Stomach smooth muscle (tissue), 2 donors: ENCODE measurements around the gene TBXAS1.

Experiments
- H3K27ac ChIP-seq: one replicate; pipeline ENCODE4 v1.7.0; 2013; ENCODE audit warnings: mild to moderate bottlenecking, low read length, inconsistent platforms
- H3K27me3 ChIP-seq, 2 donors: one replicate each; pipeline ENCODE4 v1.7.0; 2013; ENCODE audit warnings: low read length in 2 of 2; ENCODE audit not compliant: insufficient read depth in 2 of 2, control insufficient read depth in 1 of 2
- H3K36me3 ChIP-seq, 2 donors: one replicate each; pipeline ENCODE4 v1.7.0; 2013; ENCODE audit warnings: low read length in 2 of 2; ENCODE audit not compliant: control insufficient read depth in 2 of 2, insufficient read depth in 2 of 2
- H3K4me1 ChIP-seq: one replicate; pipeline ENCODE4 v1.7.0; 2013; ENCODE audit warnings: low read length; ENCODE audit not compliant: control insufficient read depth, insufficient read depth
- H3K4me3 ChIP-seq, 2 donors: one replicate each; pipeline ENCODE4 v1.7.0; 2013; ENCODE audit warnings: low read length in 2 of 2
- H3K9ac ChIP-seq, 2 donors: one replicate each; pipeline ENCODE4 v1.7.0; 2013; ENCODE audit warnings: low read length in 2 of 2, mild to moderate bottlenecking in 1 of 2
- H3K9me3 ChIP-seq, 2 donors: one replicate each; pipeline ENCODE4 v1.7.0; 2013; ENCODE audit warnings: low read length in 2 of 2; ENCODE audit not compliant: control insufficient read depth in 2 of 2
- donor health status: healthy.
- donor health status: Pancreatic carcinoma.

Gene TBXAS1

DNA sequence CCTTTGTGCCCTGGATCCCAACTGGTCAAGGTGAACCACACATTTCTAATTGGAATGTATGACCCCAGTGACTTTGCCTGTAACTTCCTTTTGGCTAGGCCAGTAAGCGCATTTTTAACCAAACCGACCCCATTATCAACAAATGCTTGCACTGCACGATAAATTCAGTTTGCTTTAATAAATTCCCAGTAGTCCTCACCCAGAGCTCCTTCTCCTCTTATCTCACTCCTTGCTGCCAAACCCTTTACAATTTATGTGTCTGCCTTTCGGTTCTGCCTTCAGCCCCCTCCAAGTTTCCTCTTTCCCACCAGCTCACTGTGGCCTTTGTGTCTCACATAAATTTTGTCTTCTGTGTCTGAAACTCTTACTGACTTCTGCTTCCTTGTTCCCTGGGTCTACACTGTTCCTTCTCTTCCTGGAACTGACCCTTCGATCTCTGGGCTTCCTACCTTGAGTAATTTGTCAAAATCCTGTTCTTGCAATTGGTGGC is 59.0 kb downstream of the TBXAS1 start:
- Histone ChIP-seq H3K36me3 (no peaks in the 10 kb centered on the region), H3K27me3 (no peaks in the 10 kb centered on the region), H3K9ac (no peak overlapping the region), H3K9me3 (no peaks in the 10 kb centered on the region), H3K4me3 (no peak overlapping the region), H3K4me1 (no peaks in the 10 kb centered on the region), H3K27ac (no peak overlapping the region)

DNA sequence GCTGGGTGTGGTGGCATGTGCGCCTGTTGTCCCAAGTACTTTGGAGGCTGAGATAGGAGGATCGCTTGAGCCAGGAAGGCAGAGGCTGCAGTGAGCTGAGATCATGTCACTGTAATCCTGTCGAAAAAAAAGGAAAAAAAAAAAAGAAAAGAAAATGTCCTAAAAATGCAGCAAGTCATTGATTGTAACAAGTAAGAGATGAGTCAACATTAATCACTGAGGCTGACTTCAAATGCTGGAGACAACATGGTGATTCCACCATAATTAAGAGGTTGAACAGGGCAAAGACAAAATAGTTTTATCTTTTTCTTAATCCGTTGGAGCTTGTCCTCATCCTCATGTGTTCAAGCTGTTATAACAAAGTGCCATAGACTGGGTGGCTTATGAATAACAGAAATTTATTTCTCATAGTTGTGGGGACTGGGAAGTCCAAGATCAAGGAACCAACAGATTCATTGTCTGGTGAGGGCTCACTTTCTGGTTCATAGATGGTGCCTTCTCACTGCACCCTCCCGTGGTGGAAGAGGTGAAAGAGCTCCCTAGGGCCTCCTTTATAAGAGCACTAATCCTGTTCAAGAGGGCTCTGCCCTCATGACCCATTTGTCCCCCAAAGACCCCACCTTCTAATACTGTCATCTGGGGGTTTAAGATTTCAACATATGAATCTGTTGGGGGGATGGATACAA is 60.3 kb downstream of the TBXAS1 start:
- Histone ChIP-seq H3K27ac (no peak overlapping the region), H3K4me1 (no peaks in the 10 kb centered on the region), H3K36me3 (no peaks in the 10 kb centered on the region), H3K4me3 (no peak overlapping the region), H3K9me3 (no peaks in the 10 kb centered on the region), H3K9ac (no peak overlapping the region), H3K27me3 (no peaks in the 10 kb centered on the region)

DNA sequence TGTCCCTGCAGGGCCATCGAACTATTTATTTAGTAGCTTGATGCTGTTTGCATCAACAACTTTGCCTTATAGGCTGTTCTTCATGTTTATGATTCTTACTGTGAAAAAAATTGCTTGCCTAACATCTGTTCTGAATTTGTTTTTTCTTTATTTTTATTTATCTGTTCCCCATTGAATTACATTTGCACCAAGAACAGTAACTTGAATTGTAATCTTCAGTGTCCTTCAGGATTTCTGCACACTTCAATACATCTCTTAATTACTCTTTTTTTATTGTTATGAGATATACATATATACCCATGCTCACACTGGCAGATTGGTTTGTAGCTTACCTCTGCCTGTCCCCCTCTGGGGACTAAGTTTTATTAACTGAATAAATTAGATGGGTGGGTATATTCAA is 64.4 kb downstream of the TBXAS1 start:
- H3K4me3 ChIP-seq, result no peak overlapping the region
- no peaks in the 10 kb centered on the region for H3K27me3 ChIP-seq
- no peaks in the 10 kb centered on the region for H3K9me3 ChIP-seq
- H3K4me1 ChIP-seq, result no peaks in the 10 kb centered on the region
- no peak overlapping the region for H3K27ac ChIP-seq
- no peak overlapping the region for H3K9ac ChIP-seq
- H3K36me3 ChIP-seq, result no peaks in the 10 kb centered on the region

DNA sequence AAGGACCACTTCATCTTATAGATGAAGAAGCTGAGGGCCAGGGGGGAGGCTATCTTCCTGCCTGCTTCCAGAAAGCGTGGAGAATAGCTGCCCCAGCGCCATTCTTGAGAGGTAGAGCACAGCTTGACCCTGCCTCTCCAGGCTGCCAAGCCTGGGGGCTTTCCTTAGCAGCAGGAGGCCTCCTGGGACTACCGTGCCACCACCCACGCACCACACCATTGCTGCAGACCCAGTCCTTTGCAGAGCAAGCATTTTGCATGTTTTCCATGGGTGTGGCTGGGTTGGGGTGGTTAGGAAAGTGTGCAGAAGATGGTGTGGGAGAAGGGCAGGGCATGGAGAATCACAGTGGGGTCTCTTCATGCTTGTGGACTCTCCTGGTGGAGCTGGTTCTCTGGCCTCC is 64.9 kb downstream of the TBXAS1 start:
- H3K27me3 ChIP-seq, result no peaks in the 10 kb centered on the region
- H3K4me1 ChIP-seq, result no peaks in the 10 kb centered on the region
- H3K36me3 ChIP-seq, result no peaks in the 10 kb centered on the region
- no peaks in the 10 kb centered on the region for H3K9me3 ChIP-seq
- H3K27ac ChIP-seq, result no peak overlapping the region
- H3K9ac ChIP-seq, result no peak overlapping the region
- H3K4me3 ChIP-seq, result no peak overlapping the region

DNA sequence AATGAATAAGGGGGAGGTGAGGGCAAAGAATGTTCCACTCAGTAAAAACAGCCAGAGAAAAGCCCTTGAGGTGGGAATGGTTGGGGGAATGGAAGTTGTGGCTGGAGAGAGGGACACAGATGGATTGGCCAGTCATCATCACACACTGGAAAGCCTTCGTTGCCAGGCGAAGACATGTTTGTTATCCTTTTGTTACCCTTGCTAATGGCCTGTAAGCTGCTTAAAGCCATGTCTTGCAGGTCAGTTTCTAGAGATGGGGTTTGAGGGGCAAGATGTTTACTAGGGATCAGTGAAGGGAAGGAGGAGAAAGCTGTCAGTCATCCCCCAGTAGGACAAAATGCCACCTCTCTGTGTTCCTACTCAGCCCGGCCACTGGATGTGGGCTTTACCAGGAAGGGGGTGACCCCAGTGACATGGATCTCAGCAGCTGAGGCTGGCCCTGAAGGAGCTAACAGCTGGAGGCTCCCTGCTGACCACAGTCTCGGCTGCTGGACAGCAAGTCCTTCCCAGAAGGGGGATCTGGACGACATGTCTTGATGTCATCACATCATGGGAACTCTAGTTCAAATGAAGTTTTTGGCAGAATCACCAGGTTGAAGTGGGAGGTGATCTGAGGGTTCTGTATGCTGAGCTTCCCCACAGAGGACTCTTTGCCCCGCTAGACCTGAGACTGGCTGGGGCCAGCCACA is 66.2 kb downstream of the TBXAS1 start:
- H3K27me3 ChIP-seq, result no peaks in the 10 kb centered on the region
- no peak overlapping the region for H3K27ac ChIP-seq
- no peak overlapping the region for H3K9ac ChIP-seq
- H3K9me3 ChIP-seq, result no peaks in the 10 kb centered on the region
- no peaks in the 10 kb centered on the region for H3K4me1 ChIP-seq
- no peaks in the 10 kb centered on the region for H3K36me3 ChIP-seq
- no peak overlapping the region for H3K4me3 ChIP-seq

DNA sequence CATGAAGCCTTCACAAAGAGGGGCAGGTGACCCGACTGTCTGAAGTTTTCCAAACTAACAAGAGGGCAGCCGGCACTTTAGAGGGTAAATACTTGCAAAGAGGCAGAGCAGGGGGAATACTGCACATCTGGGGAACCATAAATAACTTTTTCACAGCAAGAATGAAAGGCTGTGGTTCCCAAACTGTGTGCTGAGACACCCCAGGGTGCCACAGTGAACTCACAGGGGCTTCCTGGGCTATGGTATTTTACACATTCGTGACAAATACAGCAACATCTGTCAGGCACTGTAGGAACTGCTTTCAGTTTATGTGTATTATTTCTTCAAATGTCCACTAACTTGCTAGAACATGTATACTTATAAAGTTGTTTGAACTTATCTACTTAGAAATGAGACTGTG is 67.2 kb downstream of the TBXAS1 start:
- H3K36me3 ChIP-seq, result no peaks in the 10 kb centered on the region
- H3K27ac ChIP-seq, result no peak overlapping the region
- no peak overlapping the region for H3K9ac ChIP-seq
- no peaks in the 10 kb centered on the region for H3K9me3 ChIP-seq
- no peak overlapping the region for H3K4me3 ChIP-seq
- no peaks in the 10 kb centered on the region for H3K4me1 ChIP-seq
- H3K27me3 ChIP-seq, result no peaks in the 10 kb centered on the region

DNA sequence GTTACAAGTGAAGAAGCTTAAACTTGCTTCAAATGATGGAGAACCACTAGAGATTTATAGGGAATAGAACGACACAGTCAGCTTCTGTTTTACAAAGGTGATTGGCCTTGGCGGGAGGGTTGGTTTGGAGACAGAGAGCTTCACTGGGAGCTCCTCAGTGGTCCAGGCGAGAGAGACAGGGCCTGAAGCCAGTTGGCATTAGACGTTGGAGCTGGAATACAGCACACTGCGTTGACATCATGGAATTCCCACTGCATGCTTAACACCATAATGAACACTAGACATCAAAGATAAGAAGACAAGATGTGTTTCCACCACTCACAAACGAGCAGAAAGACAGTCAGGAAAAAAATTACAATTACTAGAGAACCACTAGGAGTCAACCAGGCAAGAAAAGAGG is 67.8 kb downstream of the TBXAS1 start:
- no peaks in the 10 kb centered on the region for H3K9me3 ChIP-seq
- H3K36me3 ChIP-seq, result no peaks in the 10 kb centered on the region
- no peaks in the 10 kb centered on the region for H3K27me3 ChIP-seq
- no peak overlapping the region for H3K4me3 ChIP-seq
- no peaks in the 10 kb centered on the region for H3K4me1 ChIP-seq
- no peak overlapping the region for H3K9ac ChIP-seq
- H3K27ac ChIP-seq, result no peak overlapping the region

DNA sequence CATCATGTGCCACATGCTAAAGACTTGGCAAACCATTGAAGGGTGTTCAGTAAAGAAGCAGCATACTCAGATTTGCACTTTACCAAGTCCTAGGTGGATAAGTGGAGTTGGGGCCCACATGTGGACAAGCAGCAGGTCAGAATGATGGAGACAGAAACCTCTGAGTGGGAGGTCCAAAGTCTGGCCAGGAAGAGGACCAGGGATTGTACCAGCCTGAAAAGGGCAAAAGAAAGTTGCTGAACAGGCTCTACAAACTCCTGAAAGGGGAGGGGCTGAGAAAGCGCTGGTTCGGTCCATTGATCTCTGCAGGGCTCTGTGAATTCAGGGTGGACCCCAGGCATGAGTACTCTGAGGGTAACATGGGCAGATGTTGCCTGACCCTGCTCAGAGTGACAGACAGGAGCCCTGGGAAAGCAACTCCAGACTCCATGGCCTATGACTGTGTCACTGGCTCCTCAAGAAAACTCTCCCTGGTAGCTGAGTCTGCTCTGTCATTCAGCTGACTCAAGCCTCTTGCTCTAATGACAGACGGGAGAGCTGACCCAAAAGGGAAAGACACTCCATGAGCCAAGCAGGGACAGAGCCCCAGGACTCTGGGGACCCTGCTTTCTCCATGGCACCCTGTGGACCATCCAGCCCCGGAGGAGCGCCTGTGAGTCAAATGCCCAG is 68.5 kb downstream of the TBXAS1 start:
- Histone ChIP-seq H3K4me3 (no peak overlapping the region), H3K27me3 (no peaks in the 10 kb centered on the region), H3K27ac (no peak overlapping the region), H3K9me3 (peaks cover 0 to 4% of the 10 kb centered on the region in 2 donors), H3K36me3 (no peaks in the 10 kb centered on the region), H3K9ac (no peak overlapping the region), H3K4me1 (no peaks in the 10 kb centered on the region)

DNA sequence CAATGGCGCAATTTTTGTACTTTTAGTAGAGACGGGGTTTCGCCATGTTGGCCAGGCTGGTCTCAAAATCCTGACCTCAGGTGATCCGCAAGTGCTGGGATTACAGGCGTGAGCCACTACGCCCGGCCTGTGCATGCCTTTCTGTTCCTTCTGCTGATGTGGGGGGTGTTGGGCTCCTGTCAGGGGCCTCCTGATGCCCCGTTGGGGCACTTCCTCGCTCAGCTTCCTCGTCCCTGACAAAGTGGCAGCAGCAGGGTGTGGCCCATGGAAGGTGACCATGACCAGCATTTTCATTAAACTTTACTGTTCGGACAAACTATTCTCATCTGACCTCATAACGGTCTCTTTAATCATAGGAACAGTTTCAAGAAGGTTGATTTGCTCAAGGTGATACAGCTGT is 69.4 kb downstream of the TBXAS1 start:
- no peak overlapping the region for H3K4me3 ChIP-seq
- H3K27ac ChIP-seq, result no peak overlapping the region
- H3K36me3 ChIP-seq, result no peaks in the 10 kb centered on the region
- peaks cover 0 to 4% of the 10 kb centered on the region in 2 donors for H3K9me3 ChIP-seq
- no peaks in the 10 kb centered on the region for H3K4me1 ChIP-seq
- no peaks in the 10 kb centered on the region for H3K27me3 ChIP-seq
- no peak overlapping the region for H3K9ac ChIP-seq

DNA sequence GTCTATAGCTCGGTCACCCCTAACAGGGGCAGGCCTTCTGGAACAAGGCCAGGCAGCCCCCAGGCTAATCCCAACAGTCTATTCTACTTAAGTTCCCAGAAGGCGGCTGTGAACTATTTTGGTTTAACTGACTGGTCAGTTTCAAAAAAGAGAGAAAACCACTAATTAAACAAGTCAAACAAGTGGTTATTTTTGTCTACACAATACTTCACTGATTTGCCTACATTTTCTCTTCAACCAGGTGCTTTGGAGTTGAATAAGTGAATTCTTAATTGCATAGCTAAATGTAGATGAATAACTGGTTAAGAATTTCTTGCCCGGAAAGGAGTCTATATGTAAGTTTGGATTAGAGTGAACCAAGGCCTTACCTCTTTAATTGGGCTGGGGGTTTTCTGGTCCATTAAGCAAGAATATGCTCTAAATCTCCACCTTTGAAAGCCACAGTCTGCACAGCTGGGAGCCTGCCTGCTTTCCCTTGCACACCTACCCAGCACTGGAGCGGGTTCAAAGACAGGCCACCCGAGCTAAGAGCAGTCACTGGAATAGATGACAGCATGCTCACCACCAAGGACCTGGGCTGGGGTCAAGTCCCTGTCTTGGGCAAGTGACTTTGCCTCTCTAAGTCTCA is 70.4 kb downstream of the TBXAS1 start:
- Histone ChIP-seq H3K27ac (no peak overlapping the region), H3K9ac (no peak overlapping the region), H3K36me3 (no peaks in the 10 kb centered on the region), H3K4me3 (no peak overlapping the region), H3K27me3 (no peaks in the 10 kb centered on the region), H3K4me1 (no peaks in the 10 kb centered on the region), H3K9me3 (peaks cover 0 to 4% of the 10 kb centered on the region in 2 donors)
